CD14-positive monocyte (primary cell): ENCODE data around the gene CRMP1. TPM values are rescaled to one million over a fixed set of nuclear protein-coding genes. Genes with fewer than 3 reads are reported as not detected.

Experiments used
- DNase-seq, 3 donors: peaks; one replicate each; pipeline ENCODE4 v3.0.0-alpha.2; 2011 to 2022
- H2AFZ ChIP-seq: 2 replicates; pipeline ENCODE4 v1.6.0; 2012; ENCODE audit warnings: mild to moderate bottlenecking, low read depth, low read length, inconsistent platforms; ENCODE audit not compliant: insufficient read depth, poor library complexity, severe bottlenecking
- H3K27ac ChIP-seq, 2 donors: 1 replicate in 1 of 2; 2 replicates in 1 of 2; pipeline ENCODE4 v1.5.1; 2012 to 2013; ENCODE audit warnings: low read length in 2 of 2, control low read depth in 1 of 2, inconsistent platforms in 1 of 2, low read depth in 1 of 2, mild to moderate bottlenecking in 1 of 2
- H3K27me3 ChIP-seq, 2 donors: one replicate each; pipeline versions ENCODE4 v1.6.0 to v1.6.1; 2011 to 2013; ENCODE audit warnings: low read length in 2 of 2; ENCODE audit not compliant: control insufficient read depth in 2 of 2, insufficient read depth in 2 of 2
- H3K36me3 ChIP-seq, 2 donors: replicated peaks in 1 of 2; 1 replicate in 1 of 2; 2 replicates in 1 of 2; pipeline versions ENCODE4 v1.5.1 to v1.6.1; 2012 to 2013; ENCODE audit warnings: low read length in 2 of 2, control low read depth in 1 of 2, inconsistent platforms in 1 of 2, mild to moderate bottlenecking in 1 of 2; ENCODE audit not compliant: insufficient read depth in 2 of 2, control insufficient read depth in 1 of 2
- H3K4me1 ChIP-seq, 2 donors: 1 replicate in 1 of 2; 2 replicates in 1 of 2; pipeline versions ENCODE4 v1.5.1 to v1.6.1; 2012 to 2013; ENCODE audit warnings: low read length in 2 of 2, control low read depth in 1 of 2, inconsistent platforms in 1 of 2, mild to moderate bottlenecking in 1 of 2, moderate library complexity in 1 of 2; ENCODE audit not compliant: insufficient read depth in 2 of 2, control insufficient read depth in 1 of 2
- H3K4me2 ChIP-seq: replicated peaks from 2 replicates; pipeline ENCODE3; 2012; ENCODE audit warnings: low read length, moderate library complexity, mild to moderate bottlenecking; ENCODE audit not compliant: poor library complexity, severe bottlenecking; ENCODE audit errors: extremely low read depth
- H3K4me3 ChIP-seq, 3 experiments: fragments of 200-600 bp in 1 of 3; sonication (generic) in 1 of 3; replicated peaks in 1 of 3; 1 replicate in 2 of 3; 2 replicates in 1 of 3; pipeline ENCODE4 v1.5.1; 2011 to 2013; ENCODE audit warnings: low read length in 3 of 3, mild to moderate bottlenecking in 3 of 3, control low read depth in 2 of 3, low read depth in 2 of 3, inconsistent platforms in 1 of 3, moderate library complexity in 1 of 3
- H3K79me2 ChIP-seq: 2 replicates; pipeline ENCODE4 v1.6.0; 2012; ENCODE audit warnings: mild to moderate bottlenecking, control low read depth, inconsistent platforms, low read length, moderate library complexity; ENCODE audit not compliant: insufficient read depth
- H3K9ac ChIP-seq: 2 replicates; pipeline ENCODE4 v1.6.0; 2017; ENCODE audit warnings: low read length, mild to moderate bottlenecking; ENCODE audit not compliant: insufficient read depth, poor library complexity, severe bottlenecking
- H3K9me3 ChIP-seq, 2 donors: replicated peaks in 1 of 2; 1 replicate in 1 of 2; 2 replicates in 1 of 2; pipeline versions ENCODE4 v1.5.1 to v1.6.1; 2012 to 2013; ENCODE audit warnings: low read length in 2 of 2, control low read depth in 1 of 2; ENCODE audit not compliant: control insufficient read depth in 1 of 2, insufficient read depth in 1 of 2
- H4K20me1 ChIP-seq: 2 replicates; pipeline ENCODE4 v1.6.0; 2012; ENCODE audit warnings: mild to moderate bottlenecking, low read length, control low read depth, moderate library complexity; ENCODE audit not compliant: insufficient read depth
- H3K27ac Mint-ChIP-seq, 7 donors: one replicate each; pipeline ENCODE4 v1.8.0; 2020; ENCODE audit warnings: mild to moderate bottlenecking in 7 of 7, mixed read lengths in 7 of 7, moderate library complexity in 6 of 7, inconsistent platforms in 2 of 7
- H3K27me3 Mint-ChIP-seq, 3 donors: one replicate each; pipeline ENCODE4 v1.8.0; 2021 to 2022; ENCODE audit warnings: low read depth in 3 of 3, mild to moderate bottlenecking in 3 of 3, mixed read lengths in 3 of 3, moderate library complexity in 3 of 3, inconsistent platforms in 1 of 3
- H3K36me3 Mint-ChIP-seq, 2 donors: one replicate each; pipeline ENCODE4 v1.8.0; 2020; ENCODE audit warnings: mixed read lengths in 2 of 2, inconsistent platforms in 1 of 2, mild to moderate bottlenecking in 1 of 2
- H3K4me1 Mint-ChIP-seq: one replicate; pipeline ENCODE4 v1.8.0; 2020; ENCODE audit warnings: mild to moderate bottlenecking, mixed read lengths
- H3K4me3 Mint-ChIP-seq, 2 donors: one replicate each; pipeline ENCODE4 v1.8.0; 2020; ENCODE audit warnings: mild to moderate bottlenecking in 2 of 2, mixed read lengths in 2 of 2, moderate library complexity in 1 of 2
- H3K9me3 Mint-ChIP-seq, 7 donors: one replicate each; pipeline ENCODE4 v1.8.0; 2020 to 2022; ENCODE audit warnings: mixed read lengths in 7 of 7, mild to moderate bottlenecking in 6 of 7, moderate library complexity in 6 of 7, inconsistent platforms in 2 of 7
- WGBS: methylation state at CpG from one replicate; pipeline ENCODE4 v1.1.5; 2013; ENCODE audit warnings: missing lambda C conversion rate; ENCODE audit not compliant: insufficient coverage; 5-methylcytosine and 5-hydroxymethylcytosine counted together
- intact Hi-C, 2 donors: fragments of 100-400 bp; cut with micrococcal nuclease; formaldehyde crosslinking; loops; one replicate each; pipeline versions ENCODE4 v1.15.0 to v1.15.1; 2023
- polyA plus RNA-seq, 3 donors: library from polyadenylated mRNA; depleted of rRNA in 1 of 3; unstranded in 2 of 3; stranded (reverse) in 1 of 3; fragments of 300-500 nt in 2 of 3; fragments of >200 nt in 1 of 3; fragmentation: Illumina TruSeq in 2 of 3; gene quantifications; 1 replicate in 2 of 3; 2 replicates in 1 of 3; pipeline ENCODE4 v1.2.3, GENCODE V29; 2012 to 2021
- TF ChIP-seq, protein P1 (sequence below): fragments of 200-600 bp; IDR thresholded peaks from one replicate; pipeline ENCODE4 v1.8.0; 2022; ENCODE audit warnings: antibody characterized with exemption, mild to moderate bottlenecking

CRMP1 gene
- polyA plus RNA-seq, 3 donors, result not detected

DNA sequence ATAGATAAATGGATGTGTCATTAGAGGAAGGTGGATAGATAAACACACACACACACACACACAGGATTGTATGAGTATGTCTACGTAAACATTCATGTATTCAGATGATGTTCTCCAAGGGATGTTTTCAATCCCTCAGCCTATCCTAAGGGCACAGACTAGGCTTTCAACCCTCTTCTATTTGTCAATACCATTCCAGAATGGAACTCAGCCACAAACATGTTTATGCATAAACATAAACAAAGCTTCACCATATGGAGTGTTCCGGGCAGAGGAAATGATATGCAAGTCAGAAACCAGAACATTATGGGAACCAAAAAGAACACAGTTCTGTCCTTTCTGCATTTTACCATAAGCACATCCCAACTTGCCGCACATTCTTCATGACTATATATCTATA, 25.0 kb downstream of the CRMP1 start:
- Mint-ChIP-seq H3K36me3 (no peaks in the 10 kb centered on the region), H3K4me1 (peaks cover 8% of the 10 kb centered on the region), H3K9me3 (peaks cover 0 to 8% (median 3%) of the 10 kb centered on the region in 7 donors), H3K27ac (no peak overlapping the region), H3K4me3 (no peak overlapping the region), H3K27me3 (peaks cover 18 to 46% (median 28%) of the 10 kb centered on the region in 3 donors)
- Histone ChIP-seq H4K20me1 (no peaks in the 10 kb centered on the region), H3K4me1 (no peaks in the 10 kb centered on the region), H3K36me3 (no peaks in the 10 kb centered on the region), H3K4me2 (no peak overlapping the region), H2AFZ (no peak overlapping the region), H3K9me3 (peaks cover 0 to 3% of the 10 kb centered on the region in 2 donors), H3K9ac (no peak overlapping the region), H3K79me2 (no peaks in the 10 kb centered on the region), H3K27ac (no peak overlapping the region), H3K27me3 (no peaks in the 10 kb centered on the region), H3K4me3 (no peak overlapping the region)
- no CpG with 5 or more reads among the region's 3 CpGs for WGBS
- TF ChIP-seq, protein P1, sequence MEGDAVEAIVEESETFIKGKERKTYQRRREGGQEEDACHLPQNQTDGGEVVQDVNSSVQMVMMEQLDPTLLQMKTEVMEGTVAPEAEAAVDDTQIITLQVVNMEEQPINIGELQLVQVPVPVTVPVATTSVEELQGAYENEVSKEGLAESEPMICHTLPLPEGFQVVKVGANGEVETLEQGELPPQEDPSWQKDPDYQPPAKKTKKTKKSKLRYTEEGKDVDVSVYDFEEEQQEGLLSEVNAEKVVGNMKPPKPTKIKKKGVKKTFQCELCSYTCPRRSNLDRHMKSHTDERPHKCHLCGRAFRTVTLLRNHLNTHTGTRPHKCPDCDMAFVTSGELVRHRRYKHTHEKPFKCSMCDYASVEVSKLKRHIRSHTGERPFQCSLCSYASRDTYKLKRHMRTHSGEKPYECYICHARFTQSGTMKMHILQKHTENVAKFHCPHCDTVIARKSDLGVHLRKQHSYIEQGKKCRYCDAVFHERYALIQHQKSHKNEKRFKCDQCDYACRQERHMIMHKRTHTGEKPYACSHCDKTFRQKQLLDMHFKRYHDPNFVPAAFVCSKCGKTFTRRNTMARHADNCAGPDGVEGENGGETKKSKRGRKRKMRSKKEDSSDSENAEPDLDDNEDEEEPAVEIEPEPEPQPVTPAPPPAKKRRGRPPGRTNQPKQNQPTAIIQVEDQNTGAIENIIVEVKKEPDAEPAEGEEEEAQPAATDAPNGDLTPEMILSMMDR, result no peak
- intact Hi-C loops, result no loop called here
- DNase-seq, result no peak

DNA sequence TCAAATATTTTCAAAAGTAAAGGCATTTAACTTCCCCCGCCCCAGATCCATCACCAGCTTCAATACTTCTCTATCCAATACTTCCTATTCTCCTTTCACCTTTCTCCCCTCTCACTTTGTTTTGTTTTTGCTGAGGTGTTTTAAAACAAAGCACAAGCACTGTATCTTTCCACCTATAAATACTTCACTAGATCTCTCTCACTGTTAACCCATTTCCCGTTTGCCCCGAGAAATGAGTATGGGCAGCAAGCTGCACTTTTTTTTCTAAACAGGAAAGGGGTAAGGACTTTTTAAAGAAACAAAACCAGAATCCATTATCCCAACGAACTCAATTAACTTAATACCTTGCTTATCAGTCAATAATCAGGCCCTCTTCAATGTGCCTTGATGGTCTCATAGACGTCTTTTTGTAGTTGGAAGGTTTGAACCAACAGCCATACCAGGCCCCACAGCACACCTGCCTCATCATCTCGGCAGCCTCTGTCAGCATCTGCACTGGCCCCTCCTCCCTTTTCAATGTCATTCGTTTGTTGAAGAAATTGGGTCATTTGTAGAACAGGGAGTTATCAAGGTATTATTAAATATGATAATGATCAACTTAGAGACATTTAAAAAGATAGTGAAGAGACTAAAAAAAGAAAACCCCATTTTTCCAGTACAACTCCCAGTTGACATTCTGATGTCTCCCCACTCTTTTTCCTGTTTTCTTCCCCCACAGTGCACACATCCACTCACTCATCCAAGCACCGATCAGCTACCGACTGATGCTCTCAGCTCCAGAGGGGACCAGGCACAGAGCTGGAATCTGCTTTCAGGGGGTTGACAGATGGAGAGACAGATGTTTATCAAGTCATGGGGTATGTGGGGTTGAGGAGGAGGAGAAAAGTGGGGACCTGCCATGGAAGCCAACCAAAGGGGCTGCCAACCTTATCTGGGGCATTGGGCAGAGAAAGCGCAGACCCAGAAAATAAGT, 25.8 kb downstream of the CRMP1 start:
- no peak overlapping the region for H3K27ac Mint-ChIP-seq

More for the DNA sequence above, 25.8 kb downstream of the CRMP1 start:
- H3K9ac ChIP-seq, result no peak overlapping the region
- H3K4me3 Mint-ChIP-seq, result peak overlapping the region in 1 of 2 donors; percentile 48
- H3K4me1 ChIP-seq, result no peaks in the 10 kb centered on the region
- H3K36me3 Mint-ChIP-seq, result no peaks in the 10 kb centered on the region
- TF ChIP-seq, protein P1, result no peak
- WGBS, result no CpG with 5 or more reads among the region's 10 CpGs
- no peaks in the 10 kb centered on the region for H3K27me3 ChIP-seq
- H3K4me2 ChIP-seq, result no peak overlapping the region
- DNase-seq, result no peak
- H4K20me1 ChIP-seq, result no peaks in the 10 kb centered on the region
- H3K4me1 Mint-ChIP-seq, result peaks cover 8% of the 10 kb centered on the region
- H3K9me3 Mint-ChIP-seq, result peaks cover 0 to 8% (median 3%) of the 10 kb centered on the region in 7 donors
- no peaks in the 10 kb centered on the region for H3K36me3 ChIP-seq
- intact Hi-C loops, result no loop called here
- H3K4me3 ChIP-seq, result no peak overlapping the region
- no peaks in the 10 kb centered on the region for H3K79me2 ChIP-seq
- H3K27me3 Mint-ChIP-seq, result peaks cover 18 to 49% (median 25%) of the 10 kb centered on the region in 3 donors
- H2AFZ ChIP-seq, result no peak overlapping the region
- H3K9me3 ChIP-seq, result peaks cover 0 to 3% of the 10 kb centered on the region in 2 donors
- H3K27ac ChIP-seq, result no peak overlapping the region
